ENCODE data around the gene VASN.

DNA sequence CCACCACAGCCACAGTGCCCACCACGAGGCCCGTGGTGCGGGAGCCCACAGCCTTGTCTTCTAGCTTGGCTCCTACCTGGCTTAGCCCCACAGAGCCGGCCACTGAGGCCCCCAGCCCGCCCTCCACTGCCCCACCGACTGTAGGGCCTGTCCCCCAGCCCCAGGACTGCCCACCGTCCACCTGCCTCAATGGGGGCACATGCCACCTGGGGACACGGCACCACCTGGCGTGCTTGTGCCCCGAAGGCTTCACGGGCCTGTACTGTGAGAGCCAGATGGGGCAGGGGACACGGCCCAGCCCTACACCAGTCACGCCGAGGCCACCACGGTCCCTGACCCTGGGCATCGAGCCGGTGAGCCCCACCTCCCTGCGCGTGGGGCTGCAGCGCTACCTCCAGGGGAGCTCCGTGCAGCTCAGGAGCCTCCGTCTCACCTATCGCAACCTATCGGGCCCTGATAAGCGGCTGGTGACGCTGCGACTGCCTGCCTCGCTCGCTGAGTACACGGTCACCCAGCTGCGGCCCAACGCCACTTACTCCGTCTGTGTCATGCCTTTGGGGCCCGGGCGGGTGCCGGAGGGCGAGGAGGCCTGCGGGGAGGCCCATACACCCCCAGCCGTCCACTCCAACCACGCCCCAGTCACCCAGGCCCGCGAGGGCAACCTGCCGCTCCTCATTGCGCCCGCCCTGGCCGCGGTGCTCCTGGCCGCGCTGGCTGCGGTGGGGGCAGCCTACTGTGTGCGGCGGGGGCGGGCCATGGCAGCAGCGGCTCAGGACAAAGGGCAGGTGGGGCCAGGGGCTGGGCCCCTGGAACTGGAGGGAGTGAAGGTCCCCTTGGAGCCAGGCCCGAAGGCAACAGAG, 10.5 kb downstream of the VASN start:
- TF ChIP-seq YY1 (IDR thresholded peaks at IDR 0.05; ENCODE audit: insufficient read depth, insufficient read length), result no peak
- TF ChIP-seq SUZ12 (IDR thresholded peaks at IDR 0.05; ENCODE audit: extremely low read depth, insufficient read depth, insufficient read length), result no peak
